ENCODE data around the gene DMWD. TPM values are rescaled to one million over a fixed set of nuclear protein-coding genes. Genes with fewer than 3 reads are reported as not detected.

Gene DMWD
- polyA plus RNA-seq, 2 donors: 12.4 to 34.6 TPM

DNA sequence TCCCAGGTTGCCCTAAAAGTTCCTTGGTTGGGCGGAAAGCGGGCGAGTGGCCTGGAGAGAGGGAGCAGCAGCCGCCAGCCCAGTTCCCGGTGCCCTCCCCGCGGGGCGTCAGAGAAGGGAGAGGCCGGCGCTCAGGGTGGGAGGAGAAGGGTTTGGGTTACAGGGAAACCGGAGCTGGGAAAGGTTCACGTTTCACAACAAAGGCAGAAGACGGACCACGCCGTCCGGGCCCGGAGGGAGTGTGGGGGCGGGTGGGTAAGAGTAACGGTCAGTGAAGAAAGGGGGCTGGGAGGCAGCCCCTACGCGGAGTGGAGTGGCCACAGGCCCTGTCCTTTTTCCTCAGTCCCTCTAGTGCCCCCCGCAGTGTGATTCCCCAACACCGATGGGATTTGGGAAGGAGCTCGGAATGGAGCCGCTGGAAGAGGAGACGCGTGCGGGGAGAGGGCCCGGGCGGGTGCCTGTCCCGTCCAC lies 25.2 kb downstream of the DMWD start:
- H3K27me3 ChIP-seq (ENCODE audit: control insufficient read depth in 1 of 2, insufficient read depth in 2 of 2, low read length in 2 of 2): no peaks in the 10 kb centered on the region
- 8 to 13% methylated on average over 24 to 31 of the region's 31 CpGs for WGBS, 2 donors
- no peaks in the 10 kb centered on the region for H3K9me3 ChIP-seq (ENCODE audit: control insufficient read depth in 2 of 2, insufficient read depth in 1 of 2, low read depth in 1 of 2, low read length in 1 of 2)
- H3K4me3 ChIP-seq (ENCODE audit: low read depth in 1 of 2, low read length in 2 of 2): peak overlapping the region; percentile 64 to 76
- H3K4me1 ChIP-seq (ENCODE audit: control insufficient read depth in 2 of 2, insufficient read depth in 2 of 2, low read length in 1 of 2): peaks cover 5 to 10% of the 10 kb centered on the region in 2 donors
- peaks cover 0 to 14% of the 10 kb centered on the region in 2 donors for H3K36me3 ChIP-seq (ENCODE audit: control insufficient read depth in 2 of 2, insufficient read depth in 2 of 2, low read length in 1 of 2)
- H3K27ac ChIP-seq (ENCODE audit: low read depth in 2 of 2, low read length in 1 of 2): peak overlapping the region; percentile 96 to 98

DNA sequence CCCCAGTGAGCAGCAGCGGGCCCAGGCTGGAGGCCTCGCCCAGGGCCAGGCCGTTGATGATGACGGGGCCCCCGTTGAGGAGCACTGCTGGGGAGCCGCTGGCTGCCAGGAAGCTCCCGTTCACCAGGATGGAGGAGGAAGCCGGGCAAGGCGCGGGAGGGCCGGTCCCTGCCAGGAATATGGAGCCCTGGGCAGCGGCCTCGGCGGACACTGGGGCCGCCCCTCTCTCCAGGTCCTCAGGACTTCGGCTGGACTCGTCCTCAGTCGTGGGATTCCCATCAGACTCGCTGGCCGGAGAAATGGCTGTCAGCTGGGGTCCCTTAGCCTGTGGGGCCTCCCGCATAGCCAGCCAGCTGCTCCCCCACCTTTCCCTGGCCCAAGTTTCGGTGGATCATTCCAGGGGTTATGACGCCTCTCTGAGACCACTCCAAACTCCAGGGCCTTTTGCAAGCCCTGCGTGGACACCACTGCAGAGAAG lies 25.7 kb downstream of the DMWD start:
- H3K27me3 ChIP-seq (ENCODE audit: control insufficient read depth in 1 of 2, insufficient read depth in 2 of 2, low read length in 2 of 2): no peaks in the 10 kb centered on the region
- H3K4me1 ChIP-seq (ENCODE audit: control insufficient read depth in 2 of 2, insufficient read depth in 2 of 2, low read length in 1 of 2): peaks cover 5 to 10% of the 10 kb centered on the region in 2 donors
- 16 to 24% methylated on average over 24 of the region's 24 CpGs for WGBS, 2 donors
- peak overlapping the region; percentile 64 to 76 for H3K4me3 ChIP-seq (ENCODE audit: low read depth in 1 of 2, low read length in 2 of 2)
- H3K36me3 ChIP-seq (ENCODE audit: control insufficient read depth in 2 of 2, insufficient read depth in 2 of 2, low read length in 1 of 2): peaks cover 0 to 13% of the 10 kb centered on the region in 2 donors
- peak overlapping the region; percentile 96 to 98 for H3K27ac ChIP-seq (ENCODE audit: low read depth in 2 of 2, low read length in 1 of 2)
- no peaks in the 10 kb centered on the region for H3K9me3 ChIP-seq (ENCODE audit: control insufficient read depth in 2 of 2, insufficient read depth in 1 of 2, low read depth in 1 of 2, low read length in 1 of 2)

DNA sequence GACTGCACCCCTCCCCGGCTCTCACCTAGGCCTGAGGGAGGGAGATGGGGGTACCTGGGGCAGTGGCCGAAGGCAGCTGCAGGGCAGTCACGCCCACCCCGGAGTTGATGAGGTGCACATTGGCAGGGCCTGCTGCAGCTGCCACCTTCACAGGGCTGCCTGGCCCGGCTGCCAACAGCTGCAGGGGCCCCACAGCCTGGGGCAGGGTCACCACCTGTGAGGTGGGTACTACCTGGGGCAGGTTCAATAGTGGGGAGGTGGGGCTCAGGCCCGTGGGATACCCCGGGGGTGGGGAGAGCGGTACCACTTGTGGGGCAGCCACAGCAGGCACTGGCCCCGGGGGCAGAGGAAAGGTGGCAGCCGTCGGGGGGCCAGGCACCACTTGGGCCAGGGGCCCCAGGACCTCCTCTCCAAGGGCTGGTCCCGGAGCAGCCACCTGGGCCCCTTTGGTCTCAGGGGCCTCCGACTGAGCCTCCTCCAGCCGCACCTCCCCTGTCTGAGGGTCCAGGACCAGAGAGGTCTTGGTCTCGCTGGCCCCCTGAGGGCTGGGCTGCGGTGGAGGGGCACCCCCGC lies 26.3 kb downstream of the DMWD start:
- 50 to 53% methylated on average over 11 to 17 of the region's 17 CpGs for WGBS, 2 donors
- Histone ChIP-seq H3K4me3 (ENCODE audit: low read depth in 1 of 2, low read length in 2 of 2) (peak overlapping the region; percentile 64 to 76), H3K36me3 (ENCODE audit: control insufficient read depth in 2 of 2, insufficient read depth in 2 of 2, low read length in 1 of 2) (peaks cover 0 to 8% of the 10 kb centered on the region in 2 donors), H3K27me3 (ENCODE audit: control insufficient read depth in 1 of 2, insufficient read depth in 2 of 2, low read length in 2 of 2) (no peaks in the 10 kb centered on the region), H3K4me1 (ENCODE audit: control insufficient read depth in 2 of 2, insufficient read depth in 2 of 2, low read length in 1 of 2) (peaks cover 5 to 10% of the 10 kb centered on the region in 2 donors), H3K9me3 (ENCODE audit: control insufficient read depth in 2 of 2, insufficient read depth in 1 of 2, low read depth in 1 of 2, low read length in 1 of 2) (no peaks in the 10 kb centered on the region), H3K27ac (ENCODE audit: low read depth in 2 of 2, low read length in 1 of 2) (peak overlapping the region; percentile 96 to 98)

DNA sequence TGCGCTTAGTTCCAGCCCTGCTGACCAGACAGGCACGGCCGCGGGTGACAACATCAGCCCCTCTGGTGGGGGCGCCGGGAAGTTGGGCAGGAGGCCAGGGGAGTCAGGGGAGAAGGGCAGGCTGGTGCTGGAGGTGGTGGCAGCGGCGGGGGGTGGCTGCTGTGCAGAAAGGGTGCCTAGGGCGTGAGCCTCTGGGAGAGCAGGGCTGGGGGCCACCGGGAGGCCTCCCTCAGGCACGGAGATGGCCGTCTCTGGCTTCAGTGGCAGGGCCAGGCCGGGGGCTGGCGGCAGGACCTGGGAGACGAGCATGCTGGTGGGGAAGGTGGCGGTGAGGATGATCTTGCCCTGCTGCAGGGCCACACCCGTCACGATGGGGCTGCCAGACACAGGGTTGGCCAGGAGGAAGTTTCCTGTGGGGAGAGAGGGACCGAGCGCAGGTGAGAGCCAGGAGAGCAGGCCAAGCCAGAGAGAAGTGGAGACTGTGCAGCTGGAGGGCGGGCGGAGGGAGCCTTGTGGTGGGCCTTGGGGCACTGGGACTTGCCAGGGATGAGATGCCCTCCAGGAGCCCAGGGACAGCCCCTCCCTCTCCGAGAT lies 26.8 kb downstream of the DMWD start:
- Histone ChIP-seq H3K4me3 (ENCODE audit: low read depth in 1 of 2, low read length in 2 of 2) (no peak overlapping the region), H3K4me1 (ENCODE audit: control insufficient read depth in 2 of 2, insufficient read depth in 2 of 2, low read length in 1 of 2) (peaks cover 2 to 10% of the 10 kb centered on the region in 2 donors), H3K27ac (ENCODE audit: low read depth in 2 of 2, low read length in 1 of 2) (peak overlapping the region; percentile 42 to 98), H3K27me3 (ENCODE audit: control insufficient read depth in 1 of 2, insufficient read depth in 2 of 2, low read length in 2 of 2) (no peaks in the 10 kb centered on the region), H3K9me3 (ENCODE audit: control insufficient read depth in 2 of 2, insufficient read depth in 1 of 2, low read depth in 1 of 2, low read length in 1 of 2) (no peaks in the 10 kb centered on the region), H3K36me3 (ENCODE audit: control insufficient read depth in 2 of 2, insufficient read depth in 2 of 2, low read length in 1 of 2) (peaks cover 0 to 8% of the 10 kb centered on the region in 2 donors)
- 69 to 70% methylated on average over 21 to 23 of the region's 23 CpGs for WGBS, 2 donors

DNA sequence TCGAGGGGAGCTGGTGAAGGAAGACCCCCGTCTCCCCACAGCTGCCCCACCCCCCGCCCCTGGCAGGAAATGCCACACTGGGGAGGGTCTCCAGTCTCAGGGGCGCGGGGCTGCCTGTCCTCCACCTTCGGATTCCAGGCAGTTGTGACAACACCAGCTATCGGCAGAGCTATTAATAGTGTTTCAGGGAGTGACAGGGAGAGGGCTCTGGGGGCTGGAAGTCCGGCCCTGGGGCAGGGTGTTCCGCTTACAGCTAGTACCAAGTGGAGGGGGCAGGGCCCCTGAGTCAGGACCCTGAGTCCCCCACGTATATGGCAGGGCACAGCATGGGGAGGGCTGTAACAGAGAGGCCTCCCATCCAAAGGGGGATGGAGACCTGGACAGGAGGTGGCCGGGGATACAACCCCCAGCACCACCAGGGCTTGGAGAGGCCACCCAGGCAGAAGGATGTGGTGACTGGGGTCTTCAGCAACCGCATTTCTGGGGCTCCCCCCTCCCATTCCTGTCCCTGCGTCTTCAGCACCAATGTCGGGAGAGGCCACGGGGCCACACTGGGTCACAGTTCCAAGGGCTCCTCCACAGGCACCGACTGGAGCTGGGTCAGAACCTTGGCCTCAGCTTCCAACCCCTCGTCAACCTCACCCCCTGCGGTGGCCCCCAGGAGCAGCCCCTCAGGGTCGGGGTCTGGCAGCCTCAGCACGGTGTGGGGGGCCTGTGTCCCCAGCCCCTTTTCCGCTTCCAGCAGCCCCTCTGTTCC lies 27.5 kb downstream of the DMWD start:
- H3K27me3 ChIP-seq (ENCODE audit: control insufficient read depth in 1 of 2, insufficient read depth in 2 of 2, low read length in 2 of 2): no peaks in the 10 kb centered on the region
- peak overlapping the region; percentile 3 to 38 for H3K27ac ChIP-seq (ENCODE audit: low read depth in 2 of 2, low read length in 1 of 2)

DNA sequence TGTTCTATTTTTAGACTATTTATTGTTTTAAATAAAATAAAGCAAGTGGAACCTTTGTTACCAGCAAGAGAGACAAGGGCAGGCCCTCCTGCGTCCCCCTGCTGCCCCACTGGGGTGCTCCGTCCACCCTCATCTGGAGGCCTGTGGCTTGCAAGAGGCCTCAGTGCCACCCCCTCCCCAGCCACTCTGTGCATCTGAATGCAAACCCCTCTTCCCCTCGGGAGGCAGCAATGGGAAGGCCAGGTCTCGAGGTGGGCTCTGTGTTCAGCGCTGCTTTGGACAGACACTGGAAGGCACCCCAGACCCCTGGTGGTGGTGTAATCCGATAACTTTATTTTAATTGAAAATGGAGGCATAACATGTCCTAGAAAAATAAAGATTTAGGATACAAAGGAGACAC lies 28.2 kb downstream of the DMWD start:
- no peaks in the 10 kb centered on the region for H3K27me3 ChIP-seq (ENCODE audit: control insufficient read depth in 1 of 2, insufficient read depth in 2 of 2, low read length in 2 of 2)
- no peaks in the 10 kb centered on the region for H3K9me3 ChIP-seq (ENCODE audit: control insufficient read depth in 2 of 2, insufficient read depth in 1 of 2, low read depth in 1 of 2, low read length in 1 of 2)
- peaks cover 0 to 8% of the 10 kb centered on the region in 2 donors for H3K36me3 ChIP-seq (ENCODE audit: control insufficient read depth in 2 of 2, insufficient read depth in 2 of 2, low read length in 1 of 2)
- H3K4me1 ChIP-seq (ENCODE audit: control insufficient read depth in 2 of 2, insufficient read depth in 2 of 2, low read length in 1 of 2): peaks cover 2 to 10% of the 10 kb centered on the region in 2 donors
- no peak overlapping the region for H3K4me3 ChIP-seq (ENCODE audit: low read depth in 1 of 2, low read length in 2 of 2)
- H3K27ac ChIP-seq (ENCODE audit: low read depth in 2 of 2, low read length in 1 of 2): no peak overlapping the region
- 65 to 75% methylated on average over 6 of the region's 6 CpGs for WGBS, 2 donors

More for the DNA sequence above, 27.5 kb downstream of the DMWD start:
- 58 to 65% methylated on average over 21 of the region's 21 CpGs for WGBS, 2 donors
- H3K4me3 ChIP-seq (ENCODE audit: low read depth in 1 of 2, low read length in 2 of 2): no peak overlapping the region
- peaks cover 2 to 10% of the 10 kb centered on the region in 2 donors for H3K4me1 ChIP-seq (ENCODE audit: control insufficient read depth in 2 of 2, insufficient read depth in 2 of 2, low read length in 1 of 2)
- H3K9me3 ChIP-seq (ENCODE audit: control insufficient read depth in 2 of 2, insufficient read depth in 1 of 2, low read depth in 1 of 2, low read length in 1 of 2): no peaks in the 10 kb centered on the region
- H3K36me3 ChIP-seq (ENCODE audit: control insufficient read depth in 2 of 2, insufficient read depth in 2 of 2, low read length in 1 of 2): peaks cover 0 to 8% of the 10 kb centered on the region in 2 donors

DNA sequence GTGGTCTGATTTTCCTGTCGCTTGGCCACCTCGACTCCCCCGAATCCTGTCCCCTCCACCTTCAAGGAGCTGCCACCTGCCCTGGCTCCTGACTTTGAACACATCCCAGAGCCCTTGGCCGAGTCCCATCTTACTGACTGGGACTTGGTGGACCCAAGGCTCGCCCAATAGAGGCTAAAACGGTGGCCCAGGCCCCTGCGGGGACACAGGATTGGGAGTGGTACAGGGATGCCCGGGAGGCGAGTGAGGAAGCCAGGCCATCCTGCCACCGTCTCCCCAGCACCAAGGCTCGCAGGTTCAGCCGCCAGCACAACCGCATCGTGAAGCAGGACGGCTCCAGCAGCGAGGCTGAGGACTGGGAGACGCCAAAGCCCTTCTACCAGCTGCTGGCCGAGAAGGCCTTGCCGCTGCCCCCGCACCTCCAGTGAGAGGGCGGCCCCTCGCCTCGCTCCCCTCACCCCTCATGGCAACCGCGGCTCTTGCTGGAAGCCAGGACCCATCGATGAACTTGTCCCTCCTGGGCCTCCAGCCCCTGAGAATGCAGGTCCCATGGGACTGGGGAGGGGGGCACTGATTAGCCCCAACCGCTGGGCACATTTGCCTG lies 28.9 kb downstream of the DMWD start:
- Histone ChIP-seq H3K27me3 (ENCODE audit: control insufficient read depth in 1 of 2, insufficient read depth in 2 of 2, low read length in 2 of 2) (no peaks in the 10 kb centered on the region), H3K36me3 (ENCODE audit: control insufficient read depth in 2 of 2, insufficient read depth in 2 of 2, low read length in 1 of 2) (peaks cover 0 to 8% of the 10 kb centered on the region in 2 donors), H3K4me3 (ENCODE audit: low read depth in 1 of 2, low read length in 2 of 2) (no peak overlapping the region), H3K4me1 (ENCODE audit: control insufficient read depth in 2 of 2, insufficient read depth in 2 of 2, low read length in 1 of 2) (peaks cover 2 to 10% of the 10 kb centered on the region in 2 donors), H3K9me3 (ENCODE audit: control insufficient read depth in 2 of 2, insufficient read depth in 1 of 2, low read depth in 1 of 2, low read length in 1 of 2) (no peaks in the 10 kb centered on the region), H3K27ac (ENCODE audit: low read depth in 2 of 2, low read length in 1 of 2) (peak overlapping the region in 1 of 2 donors; percentile 61)
- WGBS, 2 donors: 53 to 54% methylated on average over 27 of the region's 27 CpGs

DNA sequence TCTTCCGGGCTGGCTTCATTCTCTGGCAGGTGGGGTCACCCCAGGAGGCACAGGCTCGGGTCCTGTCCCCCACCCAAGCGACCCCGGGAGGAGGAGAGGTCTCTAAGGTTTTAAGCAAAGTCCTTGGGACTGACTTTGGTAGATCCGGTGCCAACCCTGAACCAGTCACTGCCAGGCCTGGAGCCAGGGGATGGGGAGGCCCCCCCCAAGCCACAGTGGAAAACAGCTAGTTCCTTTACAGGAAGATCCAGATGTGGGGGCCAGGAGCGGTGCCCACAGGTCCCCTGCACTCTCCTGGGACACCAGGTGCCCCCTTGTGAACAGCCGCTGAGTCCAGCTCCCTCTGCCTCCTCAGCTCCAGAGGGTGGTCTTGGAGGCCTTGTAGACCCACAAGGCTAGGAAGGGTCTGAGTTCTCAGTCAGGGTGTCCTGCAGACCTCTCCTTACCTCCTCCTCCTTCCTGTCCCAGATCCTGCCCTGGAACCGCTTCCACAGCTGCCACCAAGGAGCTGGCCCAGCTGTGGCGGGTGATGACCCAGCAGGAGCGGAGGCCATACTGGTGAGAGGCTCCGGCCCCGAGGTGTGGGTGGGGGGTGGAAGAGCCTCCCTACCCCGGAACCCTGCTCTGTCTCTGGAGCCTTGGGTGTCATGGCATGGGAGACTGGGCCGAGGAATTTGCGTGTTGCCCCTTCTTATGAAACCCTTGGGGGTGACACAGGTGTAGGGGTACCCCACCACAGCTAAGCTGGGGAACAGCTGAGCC lies 29.6 kb downstream of the DMWD start:
- WGBS, 2 donors: 84 to 87% methylated on average over 15 of the region's 15 CpGs
- no peaks in the 10 kb centered on the region for H3K27me3 ChIP-seq (ENCODE audit: control insufficient read depth in 1 of 2, insufficient read depth in 2 of 2, low read length in 2 of 2)
- peaks cover 0 to 8% of the 10 kb centered on the region in 2 donors for H3K36me3 ChIP-seq (ENCODE audit: control insufficient read depth in 2 of 2, insufficient read depth in 2 of 2, low read length in 1 of 2)
- H3K4me1 ChIP-seq (ENCODE audit: control insufficient read depth in 2 of 2, insufficient read depth in 2 of 2, low read length in 1 of 2): peaks cover 2 to 10% of the 10 kb centered on the region in 2 donors
- no peak overlapping the region for H3K27ac ChIP-seq (ENCODE audit: low read depth in 2 of 2, low read length in 1 of 2)
- no peak overlapping the region for H3K4me3 ChIP-seq (ENCODE audit: low read depth in 1 of 2, low read length in 2 of 2)
- no peaks in the 10 kb centered on the region for H3K9me3 ChIP-seq (ENCODE audit: control insufficient read depth in 2 of 2, insufficient read depth in 1 of 2, low read depth in 1 of 2, low read length in 1 of 2)

DNA sequence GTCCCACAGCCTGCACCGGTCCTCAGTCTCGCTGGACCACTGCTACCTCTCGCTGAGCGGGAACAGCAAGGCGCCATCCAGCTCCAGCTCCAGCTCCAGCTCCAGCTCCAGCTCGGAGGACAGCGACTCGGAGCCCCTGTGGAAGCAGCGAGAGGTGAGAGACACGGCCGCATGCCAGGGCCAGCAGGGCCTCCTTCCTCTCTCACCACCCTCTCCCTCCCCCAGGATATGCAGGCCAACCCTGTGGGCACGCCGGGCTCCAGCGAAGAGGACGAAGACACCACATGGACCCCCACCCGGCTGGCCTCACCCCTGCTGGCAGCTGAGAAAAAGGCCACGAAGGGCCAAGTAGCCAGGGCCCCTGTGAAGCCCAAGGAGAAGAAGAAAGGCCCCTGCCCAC lies 30.9 kb downstream of the DMWD start:
- peaks cover 0 to 8% of the 10 kb centered on the region in 2 donors for H3K36me3 ChIP-seq (ENCODE audit: control insufficient read depth in 2 of 2, insufficient read depth in 2 of 2, low read length in 1 of 2)
- no peaks in the 10 kb centered on the region for H3K9me3 ChIP-seq (ENCODE audit: control insufficient read depth in 2 of 2, insufficient read depth in 1 of 2, low read depth in 1 of 2, low read length in 1 of 2)
- peaks cover 0 to 8% of the 10 kb centered on the region in 2 donors for H3K4me1 ChIP-seq (ENCODE audit: control insufficient read depth in 2 of 2, insufficient read depth in 2 of 2, low read length in 1 of 2)
- WGBS, 2 donors: 83 to 87% methylated on average over 17 of the region's 17 CpGs
- no peaks in the 10 kb centered on the region for H3K27me3 ChIP-seq (ENCODE audit: control insufficient read depth in 1 of 2, insufficient read depth in 2 of 2, low read length in 2 of 2)
- H3K4me3 ChIP-seq (ENCODE audit: low read depth in 1 of 2, low read length in 2 of 2): no peak overlapping the region
- no peak overlapping the region for H3K27ac ChIP-seq (ENCODE audit: low read depth in 2 of 2, low read length in 1 of 2)

All from esophagus (tissue), 2 donors.